Measurements from ENCODE around the gene FGF14.

GRCh38 chr13:101728021-101728420 is 673.8 kb downstream of the FGF14 start:
- TF ChIP-seq POLR2A (IDR thresholded peaks at IDR 0.05; ENCODE audit: low read depth, low read length), result no peak
- TF ChIP-seq EZH2 (IDR thresholded peaks at IDR 0.05; ENCODE audit: borderline replicate concordance, low read depth, low read length, severe bottlenecking), result no peak
- no peak for TF ChIP-seq CTCF (IDR thresholded peaks at IDR 0.05; ENCODE audit: extremely low read depth in 1 of 2, insufficient read depth in 1 of 2, low read depth in 1 of 2, low read length in 2 of 2)
- no peak for TF ChIP-seq MAX (IDR thresholded peaks at IDR 0.05; ENCODE audit: insufficient read depth, insufficient read length)
